ENCODE measurements around the gene CAMSAP1.
"Not testable (repeated sequence)": the region's sequence is repeated elsewhere in the genome, so short reads cannot be mapped to it uniquely, and the experiment has no call there.

CAMSAP1 gene

GRCh38 chr9:135901031-135901758, 6.2 kb downstream of the CAMSAP1 start:
- DNase-seq (ENCODE audit: low read depth in 2 of 2) = no peak

- DNase-seq (ENCODE audit: low read depth in 2 of 2) = no peak
These were observed 8.5 kb downstream of the CAMSAP1 start for GRCh38 chr9:135898634-135899407.

DNA sequence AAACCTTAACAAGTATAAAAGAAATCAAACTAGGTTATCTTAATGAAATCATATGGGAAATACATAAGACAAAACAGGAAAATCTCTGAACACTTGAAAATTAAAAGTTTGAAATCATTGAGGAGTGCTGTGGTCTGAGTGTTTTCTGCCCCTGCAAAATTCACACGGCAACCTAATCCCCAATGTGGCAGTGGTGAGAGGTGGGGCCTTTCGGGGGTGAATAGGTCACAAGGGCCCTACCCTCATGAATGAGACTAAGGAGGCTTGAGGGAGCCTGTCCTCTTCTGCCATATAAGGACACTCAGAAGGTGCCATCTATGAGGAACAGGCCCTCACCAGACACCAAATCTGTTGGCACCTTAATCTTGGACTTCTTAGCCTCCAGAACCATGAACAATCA, 10.7 kb downstream of the CAMSAP1 start:
- DNase-seq (ENCODE audit: low read depth in 2 of 2) = no peak

GRCh38 chr9:135896205-135896604, 11.1 kb downstream of the CAMSAP1 start:
- DNase-seq (ENCODE audit: low read depth in 2 of 2) = no peak

GRCh38 chr9:135895202-135895848, 12.0 kb downstream of the CAMSAP1 start:
- no peak for DNase-seq (ENCODE audit: low read depth in 2 of 2)

- no peak for DNase-seq (ENCODE audit: low read depth in 2 of 2)
These were observed 14.2 kb downstream of the CAMSAP1 start for GRCh38 chr9:135893104-135893503.

DNA sequence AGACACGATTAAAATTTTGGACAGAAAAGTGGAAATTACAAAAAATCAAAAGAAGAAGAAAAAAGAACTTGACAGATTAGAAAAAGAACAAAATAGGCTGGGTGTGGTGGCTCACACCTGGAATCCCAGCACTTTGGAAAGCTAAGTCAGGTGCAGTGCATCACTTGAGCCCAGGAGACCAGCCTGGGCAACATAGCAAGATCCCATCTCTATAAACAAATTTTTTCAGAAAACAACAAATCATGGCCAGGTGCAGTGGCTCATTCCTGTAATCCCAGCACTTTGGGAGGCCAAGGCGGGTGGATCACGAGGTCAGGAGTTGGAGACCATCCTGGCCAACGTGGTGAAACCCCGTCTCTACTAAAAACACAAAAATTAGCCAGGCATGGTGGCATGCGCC, 15.0 kb downstream of the CAMSAP1 start:
- not testable (repeated sequence) for DNase-seq (ENCODE audit: low read depth in 2 of 2)

GRCh38 chr9:135891027-135891631, 16.2 kb downstream of the CAMSAP1 start:
- DNase-seq (ENCODE audit: low read depth in 2 of 2) = no peak

GRCh38 chr9:135890190-135891026, 16.9 kb downstream of the CAMSAP1 start:
- DNase-seq (ENCODE audit: low read depth in 2 of 2) = no peak

- DNase-seq (ENCODE audit: low read depth in 2 of 2) = no peak
These were observed 17.7 kb downstream of the CAMSAP1 start for GRCh38 chr9:135889564-135890189.

DNA sequence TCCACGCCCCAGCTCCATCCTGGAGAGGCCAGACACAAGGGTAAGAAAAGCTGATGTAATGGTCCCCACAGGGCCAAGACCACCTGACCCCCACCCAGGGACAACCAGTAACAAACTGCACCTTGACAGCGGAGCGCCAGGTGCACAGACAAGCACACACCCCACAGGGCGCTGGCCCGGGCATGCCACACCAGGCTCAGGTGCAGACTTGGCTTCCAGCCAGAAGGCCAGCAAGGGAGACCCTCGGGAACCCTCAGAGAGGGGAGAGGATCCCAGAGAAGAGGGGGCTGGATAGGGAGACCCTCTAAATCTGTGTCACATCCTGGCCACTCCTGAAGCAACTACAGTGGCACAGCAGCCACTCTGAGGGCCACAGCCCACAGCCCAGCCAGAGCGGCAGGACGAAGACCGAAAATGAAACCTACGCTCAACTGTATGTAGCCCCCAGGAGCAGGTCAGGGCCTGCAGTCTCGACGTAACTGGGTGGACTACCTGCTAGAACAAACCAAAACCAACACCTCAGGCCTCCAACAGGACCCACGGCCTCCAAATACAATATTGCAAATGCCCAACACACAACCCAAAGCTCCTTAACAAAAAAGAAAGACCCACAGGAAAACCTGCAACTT, 18.5 kb downstream of the CAMSAP1 start:
- DNase-seq (ENCODE audit: low read depth in 2 of 2) = no peak

GRCh38 chr9:135888126-135888765, 19.1 kb downstream of the CAMSAP1 start:
- no peak for DNase-seq (ENCODE audit: low read depth in 2 of 2)

GRCh38 chr9:135887585-135888050, 19.7 kb downstream of the CAMSAP1 start:
- DNase-seq (ENCODE audit: low read depth in 2 of 2) = peak in 1 of 2 donors; percentile 16

- no peak for DNase-seq (ENCODE audit: low read depth in 2 of 2)
These were observed 20.3 kb downstream of the CAMSAP1 start for GRCh38 chr9:135887021-135887507.

- no peak for DNase-seq (ENCODE audit: low read depth in 2 of 2)
These were observed 21.0 kb downstream of the CAMSAP1 start for GRCh38 chr9:135886147-135886981.

DNA sequence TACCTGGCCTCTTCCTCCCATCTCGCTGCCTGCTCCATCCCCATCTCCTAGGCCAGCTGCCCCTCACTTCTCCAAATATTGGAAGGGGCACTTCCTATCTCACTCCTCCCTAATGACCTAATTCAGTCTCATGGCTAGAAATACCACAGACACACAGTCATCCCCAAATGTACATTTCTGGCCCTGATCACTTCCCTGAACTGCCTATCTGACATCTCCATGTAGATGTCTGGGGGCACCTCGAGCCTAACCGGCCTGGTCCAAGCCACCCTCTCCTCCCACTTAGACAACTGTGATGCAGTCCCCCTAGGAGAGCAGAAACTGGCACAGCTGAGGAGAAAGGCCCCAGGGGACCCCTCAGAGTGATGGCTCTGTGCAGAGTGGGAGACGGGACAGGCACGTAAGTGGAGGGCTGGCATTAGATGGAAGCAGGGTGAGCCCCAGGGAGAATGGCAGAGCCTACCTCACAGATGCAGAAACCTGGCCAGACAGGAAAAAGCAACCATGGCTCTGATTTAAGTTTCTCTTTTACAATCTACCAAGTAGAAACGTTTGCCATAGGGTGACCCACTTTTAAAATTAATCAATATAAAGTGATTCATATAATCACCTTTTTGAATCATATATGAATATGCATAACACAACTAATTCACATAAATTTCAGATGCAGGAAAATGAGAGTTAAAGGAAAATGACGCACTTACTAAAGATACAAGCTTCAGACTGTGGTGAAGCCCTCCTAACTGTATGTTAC, 22.1 kb downstream of the CAMSAP1 start:
- no peak for DNase-seq (ENCODE audit: low read depth in 2 of 2)

GRCh38 chr9:135884328-135885035, 22.9 kb downstream of the CAMSAP1 start:
- DNase-seq (ENCODE audit: low read depth in 2 of 2) = no peak
